ENCODE measurements around the gene MACROH2A2.

DNA sequence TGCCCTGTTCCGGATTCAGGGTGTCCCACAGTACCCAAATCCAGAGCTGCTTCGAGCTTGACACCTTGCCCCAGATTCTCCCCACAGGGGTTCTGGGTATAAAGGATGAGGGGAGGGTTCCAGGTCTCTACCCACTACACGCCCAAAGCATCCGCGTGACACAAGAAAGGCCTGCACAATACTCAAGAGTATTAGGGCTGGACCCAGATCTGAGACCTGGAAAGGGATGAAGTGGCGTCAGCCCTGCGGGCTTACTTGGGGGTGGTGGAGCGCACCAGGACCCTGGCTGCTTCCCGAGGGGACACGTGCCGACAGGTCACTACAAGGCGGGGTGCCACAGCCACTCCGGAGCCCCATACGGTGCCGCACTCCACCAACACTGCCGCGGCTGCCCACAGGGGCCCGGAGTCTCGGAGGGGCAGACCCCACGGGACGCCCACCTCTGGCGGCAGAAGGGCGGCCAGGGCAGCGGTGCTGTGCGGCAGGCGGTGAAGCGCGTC, 92.6 kb downstream of the MACROH2A2 start:
- TF ChIP-seq, protein P1, sequence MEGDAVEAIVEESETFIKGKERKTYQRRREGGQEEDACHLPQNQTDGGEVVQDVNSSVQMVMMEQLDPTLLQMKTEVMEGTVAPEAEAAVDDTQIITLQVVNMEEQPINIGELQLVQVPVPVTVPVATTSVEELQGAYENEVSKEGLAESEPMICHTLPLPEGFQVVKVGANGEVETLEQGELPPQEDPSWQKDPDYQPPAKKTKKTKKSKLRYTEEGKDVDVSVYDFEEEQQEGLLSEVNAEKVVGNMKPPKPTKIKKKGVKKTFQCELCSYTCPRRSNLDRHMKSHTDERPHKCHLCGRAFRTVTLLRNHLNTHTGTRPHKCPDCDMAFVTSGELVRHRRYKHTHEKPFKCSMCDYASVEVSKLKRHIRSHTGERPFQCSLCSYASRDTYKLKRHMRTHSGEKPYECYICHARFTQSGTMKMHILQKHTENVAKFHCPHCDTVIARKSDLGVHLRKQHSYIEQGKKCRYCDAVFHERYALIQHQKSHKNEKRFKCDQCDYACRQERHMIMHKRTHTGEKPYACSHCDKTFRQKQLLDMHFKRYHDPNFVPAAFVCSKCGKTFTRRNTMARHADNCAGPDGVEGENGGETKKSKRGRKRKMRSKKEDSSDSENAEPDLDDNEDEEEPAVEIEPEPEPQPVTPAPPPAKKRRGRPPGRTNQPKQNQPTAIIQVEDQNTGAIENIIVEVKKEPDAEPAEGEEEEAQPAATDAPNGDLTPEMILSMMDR (IDR thresholded peaks at IDR 0.05; ENCODE audit: low read depth, low read length) = no peak
- no peak for TF ChIP-seq EZH2phosphoT487 (IDR thresholded peaks at IDR 0.05; ENCODE audit: low read depth)

Measured in OCI-LY3 (cell line).